OCI-LY1 (cell line): ENCODE data around the gene ZCCHC17.

Experiments used
- H2AFZ ChIP-seq: fragments of 200-600 bp; sonication (generic), shearing (Covaris generic); 2 replicates; pipeline ENCODE4 v1.6.0; 2014; ENCODE audit warnings: antibody characterized with exemption, mild to moderate bottlenecking, low read length
- H3F3A ChIP-seq: fragments of 200-600 bp; sonication (generic), shearing (Covaris generic); 2 replicates; pipeline ENCODE4 v1.6.0; 2014; ENCODE audit warnings: mild to moderate bottlenecking, antibody characterized with exemption, low read length, moderate library complexity; ENCODE audit not compliant: insufficient read depth
- H3K27ac ChIP-seq: fragments of 200-600 bp; sonication (generic); 2 replicates; pipeline ENCODE4 v1.5.1; 2014; ENCODE audit warnings: low read length, mixed run types, mild to moderate bottlenecking, low read depth; ENCODE audit not compliant: poor library complexity, severe bottlenecking
- H3K27me3 ChIP-seq: fragments of 200-600 bp; sonication (generic); 2 replicates; pipeline ENCODE4 v1.6.0; 2014; ENCODE audit warnings: antibody characterized with exemption, mild to moderate bottlenecking, low read length, moderate library complexity; ENCODE audit not compliant: insufficient read depth
- H3K36me3 ChIP-seq: fragments of 200-600 bp; sonication (generic); 2 replicates; pipeline ENCODE4 v1.6.1; 2014; ENCODE audit warnings: mild to moderate bottlenecking, antibody characterized with exemption, low read length, moderate library complexity, mixed read lengths; ENCODE audit not compliant: insufficient read depth
- H3K4me1 ChIP-seq: fragments of 200-600 bp; sonication (generic); 2 replicates; pipeline ENCODE4 v1.5.1; 2014; ENCODE audit warnings: mild to moderate bottlenecking, low read length, moderate library complexity; ENCODE audit not compliant: insufficient read depth, severe bottlenecking
- H3K4me2 ChIP-seq: fragments of 200-600 bp; sonication (generic), shearing (Covaris generic); 2 replicates; pipeline ENCODE4 v1.6.1; 2014; ENCODE audit warnings: low read length
- H3K4me3 ChIP-seq: fragments of 200-600 bp; sonication (generic); 2 replicates; pipeline ENCODE4 v1.5.1; 2014; ENCODE audit warnings: low read length, low read depth, mild to moderate bottlenecking, mixed read lengths; ENCODE audit not compliant: poor library complexity, severe bottlenecking
- H3K79me2 ChIP-seq: fragments of 200-600 bp; shearing (Covaris generic); 2 replicates; pipeline ENCODE4 v1.6.1; 2016; ENCODE audit warnings: mixed run types, low read length, mixed read lengths; ENCODE audit not compliant: insufficient read depth
- H3K9ac ChIP-seq: fragments of 200-600 bp; sonication (generic), shearing (Covaris generic); 2 replicates; pipeline ENCODE4 v1.6.1; 2014; ENCODE audit warnings: mild to moderate bottlenecking, low read length, mixed read lengths
- H3K9me2 ChIP-seq: fragments of 200-600 bp; sonication (generic), shearing (Covaris generic); 2 replicates; pipeline ENCODE4 v1.6.1; 2014; ENCODE audit warnings: low read depth, mild to moderate bottlenecking, low read length, mixed read lengths
- H3K9me3 ChIP-seq: fragments of 200-600 bp; shearing (Covaris generic); 2 replicates; pipeline ENCODE4 v1.6.1; 2014; ENCODE audit warnings: low read length, mixed read lengths
- H4K20me1 ChIP-seq: fragments of 200-600 bp; sonication (generic), shearing (Covaris generic); 2 replicates; pipeline ENCODE4 v1.6.0; 2016; ENCODE audit warnings: mild to moderate bottlenecking, low read length; ENCODE audit not compliant: insufficient read depth
- EZH2 ChIP-seq: fragments of 200-600 bp; sonication (generic), shearing (Covaris generic); IDR thresholded peaks from 2 replicates; pipeline ENCODE4 v1.8.0; 2017; ENCODE audit warnings: borderline replicate concordance, mixed run types, mild to moderate bottlenecking, antibody characterized with exemption, low read length, moderate library complexity, mixed read lengths
- TF ChIP-seq, protein P1 (sequence below): fragments of 200-600 bp; sonication (generic), shearing (Covaris generic); IDR thresholded peaks from 2 replicates; pipeline ENCODE4 v1.5.1; 2017; ENCODE audit warnings: mild to moderate bottlenecking, antibody characterized with exemption, low read length, moderate library complexity, mixed read lengths

Gene ZCCHC17

DNA sequence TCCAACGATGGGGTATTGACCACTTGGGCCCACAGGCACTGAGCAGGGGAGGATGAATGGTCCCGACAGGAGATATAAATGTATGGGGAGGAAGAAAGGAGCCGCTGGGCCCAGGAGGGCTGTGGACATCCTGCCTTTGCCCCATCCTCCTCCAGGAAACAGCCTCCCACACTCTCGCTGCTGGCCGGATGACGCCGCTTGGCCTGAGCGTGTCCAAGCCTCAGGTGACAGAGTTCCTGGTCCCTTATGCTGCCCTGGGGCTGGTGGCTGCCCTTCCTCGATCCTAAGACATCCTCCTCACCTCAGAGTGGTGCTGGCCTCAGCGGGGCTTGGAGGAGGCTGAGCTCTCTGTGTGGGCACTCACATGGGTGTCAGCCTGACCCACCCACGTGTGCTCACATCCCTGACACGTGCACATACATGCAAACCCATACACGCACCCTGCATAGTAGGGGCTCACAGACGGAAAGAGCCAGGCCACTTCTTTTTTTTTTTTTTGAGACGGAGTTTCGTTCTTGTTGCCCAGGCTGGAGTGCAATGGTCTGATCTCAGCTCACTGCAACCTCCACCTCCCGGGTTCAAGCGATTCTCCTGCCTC lies 110.3 kb downstream of the ZCCHC17 start:
- no peaks in the 10 kb centered on the region for H3K36me3 ChIP-seq
- no peak overlapping the region for H2AFZ ChIP-seq
- no peak overlapping the region for H3K4me3 ChIP-seq
- H3K27ac ChIP-seq: no peak overlapping the region
- H3K79me2 ChIP-seq: no peaks in the 10 kb centered on the region
- H3K9me3 ChIP-seq: no peaks in the 10 kb centered on the region
- H3K4me2 ChIP-seq: no peak overlapping the region
- no peaks in the 10 kb centered on the region for H3K4me1 ChIP-seq
- TF ChIP-seq EZH2: no peak
- TF ChIP-seq, protein P1, sequence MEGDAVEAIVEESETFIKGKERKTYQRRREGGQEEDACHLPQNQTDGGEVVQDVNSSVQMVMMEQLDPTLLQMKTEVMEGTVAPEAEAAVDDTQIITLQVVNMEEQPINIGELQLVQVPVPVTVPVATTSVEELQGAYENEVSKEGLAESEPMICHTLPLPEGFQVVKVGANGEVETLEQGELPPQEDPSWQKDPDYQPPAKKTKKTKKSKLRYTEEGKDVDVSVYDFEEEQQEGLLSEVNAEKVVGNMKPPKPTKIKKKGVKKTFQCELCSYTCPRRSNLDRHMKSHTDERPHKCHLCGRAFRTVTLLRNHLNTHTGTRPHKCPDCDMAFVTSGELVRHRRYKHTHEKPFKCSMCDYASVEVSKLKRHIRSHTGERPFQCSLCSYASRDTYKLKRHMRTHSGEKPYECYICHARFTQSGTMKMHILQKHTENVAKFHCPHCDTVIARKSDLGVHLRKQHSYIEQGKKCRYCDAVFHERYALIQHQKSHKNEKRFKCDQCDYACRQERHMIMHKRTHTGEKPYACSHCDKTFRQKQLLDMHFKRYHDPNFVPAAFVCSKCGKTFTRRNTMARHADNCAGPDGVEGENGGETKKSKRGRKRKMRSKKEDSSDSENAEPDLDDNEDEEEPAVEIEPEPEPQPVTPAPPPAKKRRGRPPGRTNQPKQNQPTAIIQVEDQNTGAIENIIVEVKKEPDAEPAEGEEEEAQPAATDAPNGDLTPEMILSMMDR: no peak
- 0 out of 2 replicates have a peak, but pooled peaks cover 5% of the 10 kb centered on the region for H3K27me3 ChIP-seq
- no peaks in the 10 kb centered on the region for H4K20me1 ChIP-seq
- H3F3A ChIP-seq: no peaks in the 10 kb centered on the region
- no peak overlapping the region for H3K9ac ChIP-seq
- H3K9me2 ChIP-seq: no peaks in the 10 kb centered on the region

DNA sequence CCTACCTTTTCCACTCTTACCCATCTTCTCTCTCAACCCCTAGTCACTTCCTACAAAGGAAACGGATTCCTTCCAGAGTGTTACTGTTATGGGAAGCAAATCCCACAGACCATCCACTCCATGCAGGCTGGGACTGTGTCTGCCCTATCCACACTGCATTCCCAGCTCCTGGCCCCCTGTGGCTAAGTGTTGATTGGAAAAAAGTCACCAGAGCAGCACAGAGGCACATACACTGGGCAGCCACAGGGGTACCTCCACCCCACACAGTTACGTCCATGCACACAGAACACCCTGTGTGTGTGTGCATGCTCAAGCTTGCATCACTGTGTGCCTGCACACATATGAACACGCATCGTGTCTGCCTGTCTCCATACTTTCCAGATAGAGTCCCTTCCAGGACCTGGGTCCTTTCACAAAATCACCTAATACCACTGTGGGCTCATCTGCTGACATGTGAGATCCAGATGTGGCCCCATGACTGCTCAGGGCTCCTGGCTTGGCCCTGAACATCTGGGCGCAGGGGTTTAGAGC lies 112.0 kb downstream of the ZCCHC17 start:
- H3K27ac ChIP-seq: no peak overlapping the region
- peaks cover 7% of the 10 kb centered on the region for H3K4me1 ChIP-seq
- no peak overlapping the region for H3K4me3 ChIP-seq
- no peak overlapping the region for H3K9ac ChIP-seq
- no peaks in the 10 kb centered on the region for H3F3A ChIP-seq
- H4K20me1 ChIP-seq: no peaks in the 10 kb centered on the region
- H3K9me2 ChIP-seq: no peaks in the 10 kb centered on the region
- no peaks in the 10 kb centered on the region for H3K79me2 ChIP-seq
- H3K4me2 ChIP-seq: no peak overlapping the region
- TF ChIP-seq EZH2: no peak
- TF ChIP-seq, protein P1: no peak
- H2AFZ ChIP-seq: no peak overlapping the region
- H3K36me3 ChIP-seq: no peaks in the 10 kb centered on the region
- 0 out of 2 replicates have a peak, but pooled peaks cover 5% of the 10 kb centered on the region for H3K27me3 ChIP-seq
- no peaks in the 10 kb centered on the region for H3K9me3 ChIP-seq

DNA sequence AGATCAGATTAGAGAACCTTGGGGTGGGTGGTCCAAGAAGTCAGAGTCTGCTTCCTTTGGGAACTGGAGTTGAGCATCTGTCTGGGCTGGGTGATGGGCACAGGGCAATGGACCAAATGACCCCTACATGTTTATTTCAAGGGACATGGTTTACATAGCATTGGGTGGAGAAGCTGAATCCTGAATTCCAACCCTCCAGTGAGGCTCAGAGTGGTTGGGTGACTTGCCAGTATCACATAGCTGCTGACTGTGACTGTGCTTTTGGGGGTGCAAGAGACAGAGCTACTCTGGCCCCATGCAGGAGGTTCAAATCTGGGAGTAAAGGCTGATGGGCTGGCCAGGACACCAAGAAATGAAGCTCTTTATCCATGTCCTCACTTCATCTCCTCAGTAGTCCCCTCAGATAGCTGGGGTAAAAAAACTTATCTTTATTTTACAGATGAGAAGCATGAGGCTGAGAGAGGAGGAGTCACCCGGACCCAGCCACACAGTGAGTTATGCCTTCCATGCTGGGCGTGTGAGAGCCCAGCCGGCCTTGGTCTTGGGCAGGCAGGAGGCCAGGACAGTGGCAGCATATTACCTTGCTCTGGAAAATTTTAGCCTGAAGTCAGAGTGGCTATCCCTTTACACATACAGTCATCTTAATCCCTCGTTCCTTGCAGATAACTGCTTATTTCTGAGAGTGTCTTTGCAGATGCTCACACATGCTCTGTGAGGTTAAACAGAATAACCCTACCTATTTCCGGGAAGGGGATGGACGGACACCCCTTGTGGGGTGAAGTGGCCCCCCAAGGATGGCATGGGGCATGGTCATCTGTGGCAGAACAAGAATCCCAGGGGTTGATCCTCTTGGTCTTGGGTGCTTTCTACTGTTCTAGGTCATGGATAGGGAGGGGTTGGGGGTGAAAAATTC lies 113.4 kb downstream of the ZCCHC17 start:
- Histone ChIP-seq H4K20me1 (no peaks in the 10 kb centered on the region), H3K27me3 (peaks cover 5% of the 10 kb centered on the region; the same call in 1 of the 2 replicates), H3K9ac (no peak overlapping the region), H3K27ac (no peak overlapping the region), H3K4me1 (peaks cover 8% of the 10 kb centered on the region), H3K36me3 (no peaks in the 10 kb centered on the region), H2AFZ (no peak overlapping the region), H3K4me3 (no peak overlapping the region), H3K4me2 (no peak overlapping the region), H3K9me3 (no peaks in the 10 kb centered on the region), H3K79me2 (no peaks in the 10 kb centered on the region), H3F3A (no peaks in the 10 kb centered on the region), H3K9me2 (no peaks in the 10 kb centered on the region)
- TF ChIP-seq EZH2: no peak
- TF ChIP-seq, protein P1: no peak
